ENCODE data around the gene ATP2B2. TPM values are rescaled to one million over a fixed set of nuclear protein-coding genes. Genes with fewer than 3 reads are reported as not detected.

Gene ATP2B2
- polyA plus RNA-seq, 4 donors: 0.39 to 0.55 TPM; not detected in 2

DNA sequence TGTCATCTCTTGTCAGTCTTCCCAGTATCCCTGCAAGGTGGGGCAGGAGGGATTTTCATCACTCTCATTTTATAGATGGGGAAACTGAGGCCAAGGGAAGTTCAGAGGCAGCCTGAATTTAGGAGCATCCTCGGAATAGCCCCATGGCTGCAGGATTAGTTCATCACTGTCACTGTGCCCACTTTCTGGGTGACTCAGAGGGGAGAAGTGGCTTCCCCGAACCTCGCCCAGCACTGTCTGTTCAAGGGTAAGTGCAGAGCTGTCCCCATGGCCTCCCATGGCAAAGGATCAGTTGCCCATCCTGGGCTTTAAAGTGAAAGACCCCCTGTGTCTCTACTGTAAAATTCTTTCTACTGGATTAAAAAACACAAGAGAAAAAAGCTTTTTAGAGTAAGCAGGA lies 124.5 kb downstream of the ATP2B2 start:
- DNase-seq (no peak), FAIRE-seq (no peak)
- H3K36me3 ChIP-seq (ENCODE audit: control insufficient read depth in 3 of 3, insufficient read depth in 2 of 3, low read depth in 1 of 3, low read length in 3 of 3): no peaks in the 10 kb centered on the region

DNA sequence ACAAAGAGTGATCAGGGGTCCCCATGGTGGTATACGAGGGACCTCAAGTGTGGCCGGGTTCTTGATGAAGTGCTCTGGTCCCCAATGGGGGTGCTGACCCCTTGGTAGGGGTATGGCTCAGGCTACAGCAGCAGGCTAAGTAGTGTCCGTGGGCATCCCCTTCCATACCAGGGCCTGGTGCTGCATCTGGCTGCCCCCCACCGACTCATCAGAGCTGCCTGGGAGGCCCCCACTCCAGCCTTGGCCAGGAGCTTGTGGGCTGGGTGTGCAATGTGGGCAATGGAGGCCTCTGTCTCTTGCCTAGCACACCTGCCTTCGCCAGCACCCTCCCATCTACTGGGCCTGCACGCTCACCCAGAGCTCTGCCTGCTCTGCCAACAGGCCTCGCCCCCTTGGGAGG lies 125.4 kb downstream of the ATP2B2 start:
- no peaks in the 10 kb centered on the region for H3K4me1 ChIP-seq (ENCODE audit: control insufficient read depth in 3 of 3, insufficient read depth in 2 of 3, low read depth in 1 of 3, low read length in 2 of 3)
- no peaks in the 10 kb centered on the region for H3K9me3 ChIP-seq (ENCODE audit: control insufficient read depth in 2 of 2, insufficient read depth in 1 of 2, low read depth in 1 of 2, low read length in 1 of 2)
- FAIRE-seq (no peak), DNase-seq (no peak)
- H3K4me3 ChIP-seq (ENCODE audit: low read depth in 1 of 3, low read length in 3 of 3): no peak overlapping the region
- H3K27ac ChIP-seq (ENCODE audit: low read depth in 1 of 3, low read length in 2 of 3): no peak overlapping the region
- H3K36me3 ChIP-seq (ENCODE audit: control insufficient read depth in 3 of 3, insufficient read depth in 2 of 3, low read depth in 1 of 3, low read length in 3 of 3): no peaks in the 10 kb centered on the region
- no peaks in the 10 kb centered on the region for H3K27me3 ChIP-seq (ENCODE audit: control insufficient read depth in 3 of 3, insufficient read depth in 3 of 3, low read length in 3 of 3)
- 70 to 84% (median 83%) methylated on average over 7 of the region's 7 CpGs for WGBS, 3 donors

More for the DNA sequence above, 124.5 kb downstream of the ATP2B2 start:
- no peak overlapping the region for H3K27ac ChIP-seq (ENCODE audit: low read depth in 1 of 3, low read length in 2 of 3)
- H3K27me3 ChIP-seq (ENCODE audit: control insufficient read depth in 3 of 3, insufficient read depth in 3 of 3, low read length in 3 of 3): no peaks in the 10 kb centered on the region
- no peak overlapping the region for H3K4me3 ChIP-seq (ENCODE audit: low read depth in 1 of 3, low read length in 3 of 3)
- WGBS, 3 donors: 46 to 64% (median 53%) methylated on average over 3 of the region's 3 CpGs
- H3K9me3 ChIP-seq (ENCODE audit: control insufficient read depth in 2 of 2, insufficient read depth in 1 of 2, low read depth in 1 of 2, low read length in 1 of 2): peaks cover 0 to under 1% of the 10 kb centered on the region in 2 donors
- no peaks in the 10 kb centered on the region for H3K4me1 ChIP-seq (ENCODE audit: control insufficient read depth in 3 of 3, insufficient read depth in 2 of 3, low read depth in 1 of 3, low read length in 2 of 3)

DNA sequence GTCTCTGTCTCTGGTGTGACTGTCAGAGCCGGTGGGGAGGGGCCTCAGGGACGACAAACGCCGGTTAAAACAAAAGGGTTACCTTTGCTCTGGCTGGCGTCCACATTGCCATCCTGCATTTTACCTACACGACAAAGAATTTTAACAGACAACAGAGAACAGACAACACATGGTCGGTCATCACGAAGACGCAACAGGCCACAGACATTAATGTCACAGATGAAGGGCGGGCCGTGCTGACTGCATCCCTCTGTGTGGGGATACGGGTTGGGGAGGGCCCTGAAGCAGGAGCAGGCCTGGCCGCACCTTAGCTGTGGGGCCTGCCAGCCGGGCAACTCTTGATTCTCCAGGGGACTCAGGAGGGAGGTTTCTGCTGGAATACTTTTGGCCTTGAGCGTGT lies 126.2 kb downstream of the ATP2B2 start:
- DNase-seq: no peak
- H3K4me1 ChIP-seq (ENCODE audit: control insufficient read depth in 3 of 3, insufficient read depth in 2 of 3, low read depth in 1 of 3, low read length in 2 of 3): no peaks in the 10 kb centered on the region
- H3K4me3 ChIP-seq (ENCODE audit: low read depth in 1 of 3, low read length in 3 of 3): no peak overlapping the region
- H3K27me3 ChIP-seq (ENCODE audit: control insufficient read depth in 3 of 3, insufficient read depth in 3 of 3, low read length in 3 of 3): no peaks in the 10 kb centered on the region
- H3K9me3 ChIP-seq (ENCODE audit: control insufficient read depth in 2 of 2, insufficient read depth in 1 of 2, low read depth in 1 of 2, low read length in 1 of 2): no peaks in the 10 kb centered on the region
- no peak overlapping the region for H3K27ac ChIP-seq (ENCODE audit: low read depth in 1 of 3, low read length in 2 of 3)
- H3K36me3 ChIP-seq (ENCODE audit: control insufficient read depth in 3 of 3, insufficient read depth in 2 of 3, low read depth in 1 of 3, low read length in 3 of 3): no peaks in the 10 kb centered on the region
- 70 to 80% (median 73%) methylated on average over 15 of the region's 15 CpGs for WGBS, 3 donors
- no peak for FAIRE-seq

DNA sequence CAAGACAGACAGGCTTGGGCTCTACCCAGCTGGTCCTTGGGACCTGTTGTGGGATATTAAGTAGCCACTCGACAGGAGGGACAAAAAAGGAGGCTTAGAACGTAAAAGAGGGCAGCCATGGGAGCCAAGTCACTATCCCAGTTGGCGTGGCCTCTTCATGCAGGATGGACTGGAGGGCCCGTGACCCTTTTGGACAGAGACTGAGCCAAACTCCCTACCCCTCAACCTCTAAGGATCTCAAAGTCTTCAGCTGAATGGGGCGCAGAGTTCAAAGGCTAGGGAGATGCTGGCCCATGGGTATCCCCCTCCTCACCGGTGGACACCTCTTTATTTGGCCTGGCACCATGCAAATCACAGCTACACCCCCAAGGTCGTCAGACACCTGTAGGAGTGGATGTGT lies 126.6 kb downstream of the ATP2B2 start:
- Histone ChIP-seq H3K36me3 (ENCODE audit: control insufficient read depth in 3 of 3, insufficient read depth in 2 of 3, low read depth in 1 of 3, low read length in 3 of 3) (no peaks in the 10 kb centered on the region), H3K27ac (ENCODE audit: low read depth in 1 of 3, low read length in 2 of 3) (no peak overlapping the region), H3K4me1 (ENCODE audit: control insufficient read depth in 3 of 3, insufficient read depth in 2 of 3, low read depth in 1 of 3, low read length in 2 of 3) (no peaks in the 10 kb centered on the region), H3K4me3 (ENCODE audit: low read depth in 1 of 3, low read length in 3 of 3) (no peak overlapping the region), H3K27me3 (ENCODE audit: control insufficient read depth in 3 of 3, insufficient read depth in 3 of 3, low read length in 3 of 3) (no peaks in the 10 kb centered on the region), H3K9me3 (ENCODE audit: control insufficient read depth in 2 of 2, insufficient read depth in 1 of 2, low read depth in 1 of 2, low read length in 1 of 2) (no peaks in the 10 kb centered on the region)
- no peak for FAIRE-seq
- 73 to 84% (median 76%) methylated on average over 7 of the region's 7 CpGs for WGBS, 3 donors
- DNase-seq: no peak

DNA sequence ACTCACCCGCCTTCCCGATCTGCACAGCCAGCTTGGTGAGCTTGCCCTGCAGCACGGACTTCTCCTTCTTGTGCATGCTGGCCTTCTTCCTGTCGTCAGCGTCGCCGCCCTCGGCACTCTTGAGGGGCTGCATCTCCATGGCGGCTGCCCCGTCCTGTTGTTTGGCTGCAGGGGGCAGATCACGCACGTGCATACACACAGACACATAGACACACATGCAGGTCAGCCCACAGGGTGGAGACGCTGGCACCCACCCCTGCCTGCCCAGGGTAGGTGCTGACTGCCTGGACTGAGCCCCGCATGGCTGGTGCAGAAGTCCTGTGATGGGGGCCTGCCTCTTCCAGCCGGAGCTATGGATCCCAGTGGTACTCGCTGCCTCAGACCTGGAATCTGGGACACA lies 127.1 kb downstream of the ATP2B2 start:
- no peak for DNase-seq
- H3K9me3 ChIP-seq (ENCODE audit: control insufficient read depth in 2 of 2, insufficient read depth in 1 of 2, low read depth in 1 of 2, low read length in 1 of 2): no peaks in the 10 kb centered on the region
- no peak for FAIRE-seq
- H3K27me3 ChIP-seq (ENCODE audit: control insufficient read depth in 3 of 3, insufficient read depth in 3 of 3, low read length in 3 of 3): no peaks in the 10 kb centered on the region
- WGBS, 3 donors: 76 to 85% (median 78%) methylated on average over 16 of the region's 16 CpGs
- no peak overlapping the region for H3K27ac ChIP-seq (ENCODE audit: low read depth in 1 of 3, low read length in 2 of 3)
- no peaks in the 10 kb centered on the region for H3K36me3 ChIP-seq (ENCODE audit: control insufficient read depth in 3 of 3, insufficient read depth in 2 of 3, low read depth in 1 of 3, low read length in 3 of 3)
- no peak overlapping the region for H3K4me3 ChIP-seq (ENCODE audit: low read depth in 1 of 3, low read length in 3 of 3)
- H3K4me1 ChIP-seq (ENCODE audit: control insufficient read depth in 3 of 3, insufficient read depth in 2 of 3, low read depth in 1 of 3, low read length in 2 of 3): no peaks in the 10 kb centered on the region

DNA sequence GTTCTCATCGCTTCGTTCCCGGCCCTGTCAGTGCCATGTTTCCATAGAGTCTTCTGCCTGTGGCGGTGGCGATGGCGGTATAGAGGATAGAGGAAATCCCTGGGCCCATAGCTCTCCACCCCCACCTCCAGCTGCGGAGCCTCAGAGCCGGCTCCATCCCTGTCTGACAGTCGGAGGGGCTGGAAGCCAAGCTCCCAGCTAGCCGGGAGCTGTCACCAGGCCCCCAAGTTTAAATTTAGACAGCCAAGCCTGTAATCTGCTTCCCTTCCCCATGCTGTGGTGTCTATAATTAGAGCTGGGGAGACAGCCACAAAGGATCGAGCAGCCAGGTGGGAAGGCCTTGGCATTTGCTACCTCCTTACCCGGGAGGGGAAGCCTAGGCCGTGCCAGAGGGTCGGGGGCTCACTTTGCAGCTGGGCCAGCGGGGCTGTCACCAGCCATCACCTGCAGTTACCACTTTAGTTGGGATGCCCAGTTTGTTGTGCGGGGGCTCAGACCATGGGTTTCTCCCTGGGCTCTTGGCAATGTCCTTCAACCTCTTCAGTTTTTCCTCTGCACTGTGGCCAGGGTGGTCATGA lies 128.1 kb downstream of the ATP2B2 start:
- Histone ChIP-seq H3K9me3 (ENCODE audit: control insufficient read depth in 2 of 2, insufficient read depth in 1 of 2, low read depth in 1 of 2, low read length in 1 of 2) (no peaks in the 10 kb centered on the region), H3K27ac (ENCODE audit: low read depth in 1 of 3, low read length in 2 of 3) (no peak overlapping the region), H3K4me3 (ENCODE audit: low read depth in 1 of 3, low read length in 3 of 3) (no peak overlapping the region), H3K27me3 (ENCODE audit: control insufficient read depth in 3 of 3, insufficient read depth in 3 of 3, low read length in 3 of 3) (no peaks in the 10 kb centered on the region), H3K4me1 (ENCODE audit: control insufficient read depth in 3 of 3, insufficient read depth in 2 of 3, low read depth in 1 of 3, low read length in 2 of 3) (no peaks in the 10 kb centered on the region), H3K36me3 (ENCODE audit: control insufficient read depth in 3 of 3, insufficient read depth in 2 of 3, low read depth in 1 of 3, low read length in 3 of 3) (no peaks in the 10 kb centered on the region)
- WGBS, 3 donors: 55 to 75% (median 69%) methylated on average over 16 of the region's 16 CpGs
- DNase-seq (no peak), FAIRE-seq (no peak)

DNA sequence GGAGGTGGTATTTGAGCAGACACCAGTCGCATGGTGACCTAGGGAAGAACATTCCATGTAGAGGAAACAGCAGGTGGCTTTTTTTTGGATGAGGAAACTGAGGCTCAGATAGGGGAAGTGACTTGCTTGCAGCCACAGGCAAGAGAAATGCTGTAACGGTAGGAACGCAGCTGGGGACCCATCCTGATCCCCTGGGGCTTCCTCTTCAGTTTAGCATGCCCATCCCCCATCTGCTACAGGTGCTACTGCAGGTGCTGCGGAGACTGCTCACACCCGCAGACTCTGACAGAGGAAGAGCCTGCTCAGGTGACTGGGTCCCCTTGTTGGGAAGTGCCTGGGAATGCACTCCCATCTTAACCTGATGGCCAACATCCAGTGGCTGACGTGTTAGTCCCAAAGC lies 129.0 kb downstream of the ATP2B2 start:
- no peak overlapping the region for H3K27ac ChIP-seq (ENCODE audit: low read depth in 1 of 3, low read length in 2 of 3)
- 32 to 62% (median 38%) methylated on average over 6 of the region's 6 CpGs for WGBS, 3 donors
- no peaks in the 10 kb centered on the region for H3K4me1 ChIP-seq (ENCODE audit: control insufficient read depth in 3 of 3, insufficient read depth in 2 of 3, low read depth in 1 of 3, low read length in 2 of 3)
- H3K36me3 ChIP-seq (ENCODE audit: control insufficient read depth in 3 of 3, insufficient read depth in 2 of 3, low read depth in 1 of 3, low read length in 3 of 3): no peaks in the 10 kb centered on the region
- peaks cover 0 to under 1% of the 10 kb centered on the region in 2 donors for H3K9me3 ChIP-seq (ENCODE audit: control insufficient read depth in 2 of 2, insufficient read depth in 1 of 2, low read depth in 1 of 2, low read length in 1 of 2)
- DNase-seq (no peak), FAIRE-seq (no peak)
- no peaks in the 10 kb centered on the region for H3K27me3 ChIP-seq (ENCODE audit: control insufficient read depth in 3 of 3, insufficient read depth in 3 of 3, low read length in 3 of 3)
- no peak overlapping the region for H3K4me3 ChIP-seq (ENCODE audit: low read depth in 1 of 3, low read length in 3 of 3)

DNA sequence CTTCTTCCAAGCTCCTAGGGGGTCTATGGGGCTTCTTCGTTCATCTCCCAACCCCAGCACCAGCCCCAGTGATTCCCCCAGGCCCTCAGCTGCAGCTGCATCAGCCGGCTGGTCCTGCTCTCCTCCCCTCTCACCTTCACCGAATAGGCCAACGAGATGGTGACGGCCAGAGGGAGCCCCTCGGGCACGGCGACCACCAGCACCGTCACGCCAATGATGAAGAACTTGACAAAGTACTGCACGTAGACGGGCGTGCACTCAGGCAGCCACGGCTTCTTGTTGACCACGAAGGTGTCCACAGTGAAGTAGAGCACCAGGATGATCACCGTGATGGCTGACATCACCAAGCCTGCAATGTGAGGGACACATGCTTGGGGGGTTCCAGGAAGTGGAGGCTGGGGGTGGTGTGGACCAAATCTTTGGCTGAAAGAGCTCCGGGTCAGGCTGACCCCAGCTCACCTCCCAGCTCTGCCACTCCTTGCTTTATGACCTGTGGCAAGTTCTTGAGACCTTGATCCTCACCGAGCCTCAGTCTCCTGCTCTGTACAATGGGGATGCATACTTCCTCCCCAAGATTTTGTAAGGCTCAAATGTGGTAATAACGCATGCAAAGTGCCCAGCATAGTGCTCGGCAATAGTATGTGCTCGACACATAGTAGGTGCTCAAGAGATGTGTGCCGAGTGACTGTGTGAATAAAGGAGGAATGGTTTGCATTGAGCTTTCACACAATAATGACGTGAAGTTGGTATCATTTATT lies 129.9 kb downstream of the ATP2B2 start:
- no peak for FAIRE-seq
- no peaks in the 10 kb centered on the region for H3K36me3 ChIP-seq (ENCODE audit: control insufficient read depth in 3 of 3, insufficient read depth in 2 of 3, low read depth in 1 of 3, low read length in 3 of 3)
- H3K27me3 ChIP-seq (ENCODE audit: control insufficient read depth in 3 of 3, insufficient read depth in 3 of 3, low read length in 3 of 3): no peaks in the 10 kb centered on the region
- H3K9me3 ChIP-seq (ENCODE audit: control insufficient read depth in 2 of 2, insufficient read depth in 1 of 2, low read depth in 1 of 2, low read length in 1 of 2): peaks cover 0 to 3% of the 10 kb centered on the region in 2 donors
- H3K27ac ChIP-seq (ENCODE audit: low read depth in 1 of 3, low read length in 2 of 3): no peak overlapping the region
- WGBS, 3 donors: 88 to 91% (median 89%) methylated on average over 23 of the region's 23 CpGs
- no peaks in the 10 kb centered on the region for H3K4me1 ChIP-seq (ENCODE audit: control insufficient read depth in 3 of 3, insufficient read depth in 2 of 3, low read depth in 1 of 3, low read length in 2 of 3)
- DNase-seq: no peak
- no peak overlapping the region for H3K4me3 ChIP-seq (ENCODE audit: low read depth in 1 of 3, low read length in 3 of 3)

Measured in small intestine (tissue), 7 donors.